HCT116 (cell line): ENCODE results near the gene KLHL15. TPM values are rescaled to one million over a fixed set of nuclear protein-coding genes. Genes with fewer than 3 reads are reported as not detected.

Experiments used
- ATAC-seq: fragments of 200-7000 bp; cut with Tn5 transposase; 2 replicates; pipeline ENCODE4 v1.9.1; 2020; ENCODE audit warnings: mild to moderate bottlenecking, moderate library complexity
- BruUV-seq: library from RNA; stranded (reverse); fragments of 400-500 nt; replicated peaks from 2 replicates; lab custom pipeline; 2021; lab: Mats Ljungman, UMichigan
- CTCF ChIA-PET: fragments of 300-600 bp; sonication (Branson Sonifier 250); formaldehyde crosslinking; loops from one replicate; lab custom pipeline; 2021; ENCODE audit warnings: antibody characterized with exemption; lab: Charles Lee
- POLR2A ChIA-PET: fragments of 300-600, 350-600 bp; sonication (Branson Sonifier 250); formaldehyde crosslinking; loops from one replicate; lab custom pipeline; 2021; ENCODE audit warnings: antibody characterized with exemption; lab: Charles Lee
- RAD21 ChIA-PET, 2 experiments: fragments of 300-600 bp; sonication (Branson Sonifier 250); formaldehyde crosslinking; loops; one replicate each; lab custom pipeline; 2023; ENCODE audit warnings: low total read pairs in 2 of 2; ENCODE audit not compliant: uncharacterized antibody in 2 of 2, unreplicated experiment in 2 of 2, low non-redundant PET in 1 of 2; lab: Charles Lee
- DNase-seq: peaks from one replicate; pipeline ENCODE4 v3.0.0-alpha.2; 2010; ENCODE audit warnings: low read depth, low spot score
- H2AFZ ChIP-seq: fragments of 200-600 bp; shearing (Covaris generic), sonication (generic); 2 replicates; pipeline ENCODE4 v1.6.1; 2017; ENCODE audit warnings: low read depth, mixed run types, mixed read lengths, antibody characterized with exemption, low read length; ENCODE audit not compliant: poor library complexity, severe bottlenecking
- H3K27ac ChIP-seq: 2 replicates; pipeline ENCODE4 v1.5.1; 2012; ENCODE audit warnings: low read depth, low read length
- H3K27me3 ChIP-seq: fragments of 200-600 bp; sonication (generic); 2 replicates; pipeline ENCODE4 v1.6.1; 2016; ENCODE audit warnings: mixed run types, low read length, mixed read lengths; ENCODE audit not compliant: insufficient read depth
- H3K36me3 ChIP-seq, 2 experiments: fragments of 200-500 bp in 1 of 2; fragments of 200-600 bp in 1 of 2; sonication (Bioruptor generic) in 1 of 2; sonication (generic) in 1 of 2; 2 replicates each; pipeline versions ENCODE4 v1.5.1 to v1.6.1; 2014 to 2016; ENCODE audit warnings: low read length in 2 of 2, inconsistent platforms in 1 of 2, mixed read lengths in 1 of 2, mixed run types in 1 of 2; ENCODE audit not compliant: insufficient read depth in 2 of 2, control insufficient read depth in 1 of 2
- H3K4me1 ChIP-seq, 2 experiments: fragments of 200-600 bp in 1 of 2; sonication (generic) in 1 of 2; 2 replicates each; pipeline versions ENCODE4 v1.5.1 to v1.6.1; 2012 to 2017; ENCODE audit warnings: low read length in 2 of 2, inconsistent platforms in 1 of 2, mild to moderate bottlenecking in 1 of 2, mixed read lengths in 1 of 2, mixed run types in 1 of 2, moderate library complexity in 1 of 2; ENCODE audit not compliant: insufficient read depth in 2 of 2, control insufficient read depth in 1 of 2
- H3K4me2 ChIP-seq: fragments of 200-600 bp; sonication (generic); 2 replicates; pipeline ENCODE4 v1.6.1; 2017; ENCODE audit warnings: mixed run types, low read length, mixed read lengths
- H3K4me3 ChIP-seq, 2 experiments: fragments of 200-600 bp in 1 of 2; sonication (generic) in 1 of 2; replicated peaks in 1 of 2; 2 replicates each; pipeline ENCODE4 v1.5.1; 2011 to 2016; ENCODE audit warnings: low read length in 2 of 2, control low read depth in 1 of 2, low read depth in 1 of 2, mild to moderate bottlenecking in 1 of 2, mixed read lengths in 1 of 2, mixed run types in 1 of 2
- H3K79me2 ChIP-seq: fragments of 200-600 bp; sonication (generic); 2 replicates; pipeline ENCODE4 v1.6.1; 2017; ENCODE audit warnings: mild to moderate bottlenecking, mixed run types, low read length, moderate library complexity, mixed read lengths; ENCODE audit not compliant: insufficient read depth
- H3K9ac ChIP-seq: fragments of 200-600 bp; sonication (generic); 2 replicates; pipeline ENCODE4 v1.6.1; 2016; ENCODE audit warnings: low read length, mixed read lengths
- H3K9me2 ChIP-seq: fragments of 200-600 bp; sonication (generic), shearing (Covaris generic); 2 replicates; pipeline ENCODE4 v1.6.1; 2017; ENCODE audit warnings: mixed run types, mild to moderate bottlenecking, moderate library complexity; ENCODE audit not compliant: insufficient read depth
- H3K9me3 ChIP-seq, 2 experiments: fragments of 200-500 bp in 1 of 2; fragments of 200-600 bp in 1 of 2; sonication (Bioruptor generic) in 1 of 2; sonication (generic) in 1 of 2; 2 replicates each; pipeline ENCODE4 v1.6.1; 2014 to 2017; ENCODE audit warnings: low read length in 2 of 2, mixed read lengths in 2 of 2, inconsistent platforms in 1 of 2, low read depth in 1 of 2, mild to moderate bottlenecking in 1 of 2, mixed run types in 1 of 2, moderate library complexity in 1 of 2; ENCODE audit not compliant: control insufficient read depth in 1 of 2, insufficient read depth in 1 of 2
- H4K20me1 ChIP-seq: fragments of 200-600 bp; sonication (generic), shearing (Covaris generic); 2 replicates; pipeline ENCODE4 v1.6.1; 2017; ENCODE audit warnings: mixed run types, mild to moderate bottlenecking, moderate library complexity; ENCODE audit not compliant: insufficient read depth
- EGR1 ChIP-seq: IDR thresholded peaks from 2 replicates; pipeline ENCODE4 v1.6.1; 2012; ENCODE audit warnings: low read depth
- ELF1 ChIP-seq: IDR thresholded peaks from 2 replicates; pipeline ENCODE4 v1.6.1; 2012; ENCODE audit warnings: low read depth, borderline replicate concordance
- EZH2 ChIP-seq: fragments of 200-600 bp; sonication (generic); IDR thresholded peaks from 2 replicates; pipeline ENCODE4 v1.6.1; 2017; ENCODE audit warnings: antibody characterized with exemption, mixed run types
- EZH2phosphoT487 ChIP-seq: fragments of 200-600 bp; IDR thresholded peaks from 2 replicates; pipeline ENCODE4 v1.6.1; 2018; ENCODE audit warnings: antibody characterized with exemption, borderline replicate concordance
- FOSL1 ChIP-seq: IDR thresholded peaks from 2 replicates; pipeline ENCODE4 v1.6.1; 2012; ENCODE audit warnings: low read depth
- JUND ChIP-seq: IDR thresholded peaks from 2 replicates; pipeline ENCODE4 v1.6.1; 2012
- POLR2A ChIP-seq: IDR thresholded peaks from 2 replicates; pipeline ENCODE4 v1.7.0; 2011; ENCODE audit warnings: borderline replicate concordance; ENCODE audit not compliant: insufficient read depth, insufficient read length; ENCODE audit errors: extremely low read depth
- RAD21 ChIP-seq: IDR thresholded peaks from 2 replicates; pipeline ENCODE4 v1.6.1; 2012; ENCODE audit warnings: low read depth, mild to moderate bottlenecking
- SIN3A ChIP-seq: IDR thresholded peaks from 2 replicates; pipeline ENCODE4 v1.6.1; 2012; ENCODE audit warnings: low read depth
- SP1 ChIP-seq: IDR thresholded peaks from 2 replicates; pipeline ENCODE4 v1.6.1; 2012; ENCODE audit warnings: low read depth
- YY1 ChIP-seq: IDR thresholded peaks from 2 replicates; pipeline ENCODE4 v1.6.1; 2011; ENCODE audit warnings: low read length, low read depth, moderate library complexity, mild to moderate bottlenecking; ENCODE audit not compliant: insufficient replicate concordance; ENCODE audit errors: extremely low read depth
- ZNF274 ChIP-seq: fragments of 200-500 bp; sonication (Bioruptor generic); IDR thresholded peaks from 2 replicates; pipeline ENCODE4 v1.6.1; 2014; ENCODE audit warnings: mild to moderate bottlenecking, low read depth, low read length, inconsistent platforms
- intact Hi-C: fragments of 100-400 bp; cut with micrococcal nuclease; formaldehyde crosslinking; loops from 2 replicates; pipeline ENCODE4 v1.10.0; 2022
- total RNA-seq: library from RNA; stranded (reverse); gene quantifications from one replicate; pipeline ENCODE4 v1.2.1, GENCODE V29; 2021; ENCODE audit not compliant: unreplicated experiment
- TF ChIP-seq, protein P1 (sequence below): IDR thresholded peaks from 2 replicates; pipeline ENCODE4 v1.6.1; 2012; ENCODE audit warnings: low read depth
- TF ChIP-seq, protein P2 (sequence below): IDR thresholded peaks from 2 replicates; pipeline ENCODE4 v1.6.1; 2012
- TF ChIP-seq, protein P3 (sequence below): IDR thresholded peaks from 2 replicates; pipeline ENCODE4 v1.6.1; 2012
- TF ChIP-seq, protein P4 (sequence below): IDR thresholded peaks from 2 replicates; pipeline ENCODE4 v1.6.1; 2011; ENCODE audit warnings: mild to moderate bottlenecking, low read length, moderate library complexity; ENCODE audit not compliant: insufficient replicate concordance; ENCODE audit errors: extremely low read depth

Gene KLHL15
- total RNA-seq, 1 experiment from 2014 or later, result 10.1 TPM

DNA sequence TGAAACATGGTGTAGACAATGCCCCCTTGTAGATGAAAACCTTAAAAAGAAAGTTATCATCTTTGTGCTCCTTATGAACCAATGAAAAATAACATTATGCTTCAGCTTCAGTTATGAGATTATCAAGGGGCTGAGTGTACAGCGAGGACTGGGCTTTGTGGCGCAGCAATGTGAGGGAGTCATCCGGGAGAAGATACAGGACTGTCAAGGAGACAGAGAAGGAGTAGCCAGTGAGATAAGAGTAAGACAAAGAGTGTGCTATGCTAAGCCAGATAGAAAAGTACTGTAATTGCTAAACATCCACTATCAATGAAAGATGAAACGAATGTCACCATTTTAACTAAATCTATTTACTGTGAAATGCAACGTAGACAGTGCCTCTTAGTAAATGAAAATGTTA is 3.6 kb upstream of the KLHL15 start:
- RAD21 ChIA-PET, result no interaction called here
- Histone ChIP-seq H3K4me1 (peaks cover 0 to 10% of the 10 kb centered on the region in 2 experiments; a peak in 2 of 4 replicates), H3K79me2 (no peaks in the 10 kb centered on the region), H4K20me1 (no peaks in the 10 kb centered on the region), H2AFZ (no peak overlapping the region), H3K36me3 (no peaks in the 10 kb centered on the region), H3K9me2 (no peaks in the 10 kb centered on the region), H3K27me3 (no peaks in the 10 kb centered on the region), H3K4me3 (no peak overlapping the region), H3K9me3 (no peaks in the 10 kb centered on the region), H3K4me2 (no peak overlapping the region), H3K9ac (no peak overlapping the region), H3K27ac (no peak overlapping the region)
- ATAC-seq (no peak), DNase-seq (no peak)
- no peak for TF ChIP-seq EZH2phosphoT487
- TF ChIP-seq SIN3A, result no peak
- TF ChIP-seq SP1, result no peak
- TF ChIP-seq EGR1, result no peak
- no peak for TF ChIP-seq POLR2A
- TF ChIP-seq JUND, result no peak
- TF ChIP-seq, protein P1, sequence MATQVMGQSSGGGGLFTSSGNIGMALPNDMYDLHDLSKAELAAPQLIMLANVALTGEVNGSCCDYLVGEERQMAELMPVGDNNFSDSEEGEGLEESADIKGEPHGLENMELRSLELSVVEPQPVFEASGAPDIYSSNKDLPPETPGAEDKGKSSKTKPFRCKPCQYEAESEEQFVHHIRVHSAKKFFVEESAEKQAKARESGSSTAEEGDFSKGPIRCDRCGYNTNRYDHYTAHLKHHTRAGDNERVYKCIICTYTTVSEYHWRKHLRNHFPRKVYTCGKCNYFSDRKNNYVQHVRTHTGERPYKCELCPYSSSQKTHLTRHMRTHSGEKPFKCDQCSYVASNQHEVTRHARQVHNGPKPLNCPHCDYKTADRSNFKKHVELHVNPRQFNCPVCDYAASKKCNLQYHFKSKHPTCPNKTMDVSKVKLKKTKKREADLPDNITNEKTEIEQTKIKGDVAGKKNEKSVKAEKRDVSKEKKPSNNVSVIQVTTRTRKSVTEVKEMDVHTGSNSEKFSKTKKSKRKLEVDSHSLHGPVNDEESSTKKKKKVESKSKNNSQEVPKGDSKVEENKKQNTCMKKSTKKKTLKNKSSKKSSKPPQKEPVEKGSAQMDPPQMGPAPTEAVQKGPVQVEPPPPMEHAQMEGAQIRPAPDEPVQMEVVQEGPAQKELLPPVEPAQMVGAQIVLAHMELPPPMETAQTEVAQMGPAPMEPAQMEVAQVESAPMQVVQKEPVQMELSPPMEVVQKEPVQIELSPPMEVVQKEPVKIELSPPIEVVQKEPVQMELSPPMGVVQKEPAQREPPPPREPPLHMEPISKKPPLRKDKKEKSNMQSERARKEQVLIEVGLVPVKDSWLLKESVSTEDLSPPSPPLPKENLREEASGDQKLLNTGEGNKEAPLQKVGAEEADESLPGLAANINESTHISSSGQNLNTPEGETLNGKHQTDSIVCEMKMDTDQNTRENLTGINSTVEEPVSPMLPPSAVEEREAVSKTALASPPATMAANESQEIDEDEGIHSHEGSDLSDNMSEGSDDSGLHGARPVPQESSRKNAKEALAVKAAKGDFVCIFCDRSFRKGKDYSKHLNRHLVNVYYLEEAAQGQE, result no peak
- CTCF ChIA-PET, result no interaction called here
- intact Hi-C loops, result no loop called here
- POLR2A ChIA-PET, result no interaction called here
- no TSS peak for BruUV-seq

- no TSS peak for BruUV-seq
- no peak overlapping the region for H3K9ac ChIP-seq
- no peaks in the 10 kb centered on the region for H3K9me2 ChIP-seq
- no peaks in the 10 kb centered on the region for H3K27me3 ChIP-seq
- H3K36me3 ChIP-seq, result no peaks in the 10 kb centered on the region
- ChIA-PET RAD21 (no interaction called here), POLR2A (interaction anchor here (2.6 kb wide), 1 partner anchor 26 kb away, joined by 13 read pairs; the partner anchor contains the start of gene EIF2S3)
- H3K4me2 ChIP-seq, result no peak overlapping the region
- DNase-seq (no peak), ATAC-seq (no peak)
- no peak overlapping the region for H2AFZ ChIP-seq
- intact Hi-C loops, result no loop called here
- H3K9me3 ChIP-seq, result no peaks in the 10 kb centered on the region
- H3K4me3 ChIP-seq, result no peak overlapping the region
- H3K4me1 ChIP-seq, result peaks cover 0 to 15% of the 10 kb centered on the region in 2 experiments; a peak in 2 of 4 replicates
- no peak overlapping the region for H3K27ac ChIP-seq
- H4K20me1 ChIP-seq, result no peaks in the 10 kb centered on the region
- H3K79me2 ChIP-seq, result peaks cover 19% of the 10 kb centered on the region
- TF ChIP-seq ZNF274 (no peak), ELF1 (no peak), EZH2 (no peak), SP1 (no peak), POLR2A (no peak), FOSL1 (no peak), RAD21 (no peak), EZH2phosphoT487 (no peak), YY1 (no peak), SIN3A (no peak)
- TF ChIP-seq, protein P2, sequence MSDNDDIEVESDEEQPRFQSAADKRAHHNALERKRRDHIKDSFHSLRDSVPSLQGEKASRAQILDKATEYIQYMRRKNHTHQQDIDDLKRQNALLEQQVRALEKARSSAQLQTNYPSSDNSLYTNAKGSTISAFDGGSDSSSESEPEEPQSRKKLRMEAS, result no peak
- TF ChIP-seq, protein P3, sequence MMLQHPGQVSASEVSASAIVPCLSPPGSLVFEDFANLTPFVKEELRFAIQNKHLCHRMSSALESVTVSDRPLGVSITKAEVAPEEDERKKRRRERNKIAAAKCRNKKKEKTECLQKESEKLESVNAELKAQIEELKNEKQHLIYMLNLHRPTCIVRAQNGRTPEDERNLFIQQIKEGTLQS, result no peak
- TF ChIP-seq, protein P4, sequence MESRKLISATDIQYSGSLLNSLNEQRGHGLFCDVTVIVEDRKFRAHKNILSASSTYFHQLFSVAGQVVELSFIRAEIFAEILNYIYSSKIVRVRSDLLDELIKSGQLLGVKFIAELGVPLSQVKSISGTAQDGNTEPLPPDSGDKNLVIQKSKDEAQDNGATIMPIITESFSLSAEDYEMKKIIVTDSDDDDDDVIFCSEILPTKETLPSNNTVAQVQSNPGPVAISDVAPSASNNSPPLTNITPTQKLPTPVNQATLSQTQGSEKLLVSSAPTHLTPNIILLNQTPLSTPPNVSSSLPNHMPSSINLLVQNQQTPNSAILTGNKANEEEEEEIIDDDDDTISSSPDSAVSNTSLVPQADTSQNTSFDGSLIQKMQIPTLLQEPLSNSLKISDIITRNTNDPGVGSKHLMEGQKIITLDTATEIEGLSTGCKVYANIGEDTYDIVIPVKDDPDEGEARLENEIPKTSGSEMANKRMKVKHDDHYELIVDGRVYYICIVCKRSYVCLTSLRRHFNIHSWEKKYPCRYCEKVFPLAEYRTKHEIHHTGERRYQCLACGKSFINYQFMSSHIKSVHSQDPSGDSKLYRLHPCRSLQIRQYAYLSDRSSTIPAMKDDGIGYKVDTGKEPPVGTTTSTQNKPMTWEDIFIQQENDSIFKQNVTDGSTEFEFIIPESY, result no peak
- TF ChIP-seq, all 23 proteins: peak for 0
- CTCF ChIA-PET, result no interaction called here
Measured at GRCh38 chrX:24027985-24028384, 999 bp upstream of the KLHL15 start.
